ENCODE measurements around the gene RASA2. TPM values are rescaled to one million over a fixed set of nuclear protein-coding genes. Genes with fewer than 3 reads are reported as not detected.

The RASA2 gene
- total and polyA plus RNA-seq, 10 of the 15 experiments (the other 5 are each of a cell fraction or from before 2014, with no cell fraction given): 1.9 to 9.4 (median 7.2) TPM

- DNase-seq (ENCODE audit: low read depth, low spot score) (no peak), ATAC-seq (peak; percentile 76), FAIRE-seq (no peak)
- 50% methylated on average over 8 of the region's 8 CpGs for WGBS (ENCODE audit: insufficient coverage, insufficient replicate concordance, low lambda C conversion rate, missing lambda C conversion rate)
- no peak overlapping the region; the same call in 1 of the 2 replicates for H2AFZ ChIP-seq (ENCODE audit: control insufficient read depth, low read depth, low read length)
- H3K4me3 ChIP-seq: no peak overlapping the region
- H3K9ac ChIP-seq (ENCODE audit: control insufficient read depth, insufficient read depth, low read length): no peak overlapping the region
- no peaks in the 10 kb centered on the region for H4K20me1 ChIP-seq (ENCODE audit: control insufficient read depth, insufficient read depth)
- ChIA-PET RAD21 (ENCODE audit: unreplicated experiment) (no interaction called here), POLR2A (no interaction called here), CTCF (no interaction called here), SMC1A (ENCODE audit: uncharacterized antibody, unreplicated experiment) (no interaction called here)
- BruUV-seq (replicated peaks): no TSS peak
- intact Hi-C loops (cut with micrococcal nuclease; ENCODE audit: unreplicated experiment) (loop anchor here (5.0 kb wide), 1 partner anchor 70 kb away; no protein-coding TSS in a partner anchor), in situ Hi-C loops (cut with MboI) (loop anchor here (5.0 to 10.0 kb wide), 2 partner anchors 190 to 342 kb away; no protein-coding TSS in a partner anchor)
- H3K79me2 ChIP-seq (ENCODE audit: control insufficient read depth, insufficient read depth, low read length): no peaks in the 10 kb centered on the region
- no peaks in the 10 kb centered on the region for H3K27me3 ChIP-seq (replicated peaks in 1 of 2; ENCODE audit: control insufficient read depth in 2 of 2, insufficient read depth in 2 of 2, low read length in 1 of 2)
- TF ChIP-seq SREBF2 (IDR thresholded peaks at IDR 0.05; ENCODE audit: low read length) (no peak), GABPA (IDR thresholded peaks at IDR 0.05; ENCODE audit: low read depth) (peak; percentile 55; the same call in 1 of the 2 replicates), ZNF384 (IDR thresholded peaks at IDR 0.05; ENCODE audit: borderline replicate concordance, low read depth, low read length) (no peak), PKNOX1 (IDR thresholded peaks at IDR 0.05) (no peak), SIX5 (IDR thresholded peaks at IDR 0.05; ENCODE audit: low read depth, low read length, severe bottlenecking) (peak; percentile 52), NFYB (IDR thresholded peaks at IDR 0.05; ENCODE audit: insufficient read depth, low read depth, low read length) (peak; percentile 63; the same call in 1 of the 2 replicates), CHD2 (IDR thresholded peaks at IDR 0.05; ENCODE audit: borderline replicate concordance, low read depth, low read length) (no peak), HCFC1 (IDR thresholded peaks at IDR 0.05; ENCODE audit: low read length) (0 out of 2 replicates have a peak, but pooled peaks have one; percentile 21)
- H3K36me3 ChIP-seq (ENCODE audit: control insufficient read depth in 2 of 2, insufficient read depth in 2 of 2, low read length in 1 of 2): no peaks in the 10 kb centered on the region
- H3K4me1 ChIP-seq (ENCODE audit: control insufficient read depth, insufficient read depth, low read length): no peaks in the 10 kb centered on the region
- H3K4me2 ChIP-seq (ENCODE audit: control insufficient read depth, insufficient read depth): no peak overlapping the region
- H3K9me3 ChIP-seq (replicated peaks; ENCODE audit: control insufficient read depth, insufficient read depth, low read length): no peaks in the 10 kb centered on the region
- H3K27ac ChIP-seq (ENCODE audit: control insufficient read depth, insufficient read depth): no peak overlapping the region
Observed at GRCh38 chr3:141646760-141647561, 160.1 kb downstream of the RASA2 start.

Data from GM12878 (cell line).